Measurements from ENCODE around the gene COG7. TPM values are rescaled to one million over a fixed set of nuclear protein-coding genes. Genes with fewer than 3 reads are reported as not detected.

COG7 gene
- total and polyA plus RNA-seq, 2 donors (not counting 3 experiments of a cell fraction or from before 2014, with no cell fraction given) = 24.1 to 42.0 TPM

DNA sequence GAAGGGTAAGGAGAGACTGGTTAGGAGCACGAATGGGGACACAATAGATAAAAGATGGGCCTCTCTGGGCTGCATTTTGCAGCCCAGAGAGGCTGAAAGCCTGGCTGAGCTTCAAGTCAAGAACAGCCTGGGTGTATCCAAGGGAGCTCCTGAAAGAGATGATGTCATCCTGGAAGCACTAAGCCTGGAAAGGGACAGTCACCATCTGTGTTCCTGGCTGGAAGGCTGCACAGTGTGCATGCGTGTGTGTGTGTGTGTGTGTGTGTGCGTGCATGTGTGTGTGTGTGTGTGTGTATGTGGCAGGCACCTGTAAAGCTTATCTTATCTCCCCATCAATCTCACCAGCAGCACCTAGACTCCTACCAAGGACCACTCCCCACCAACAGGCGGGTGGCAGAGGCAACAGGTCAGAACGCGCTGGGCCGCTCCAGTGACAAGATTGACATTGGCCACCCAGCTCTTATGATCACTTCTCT lies 44.1 kb downstream of the COG7 start:
- ChIA-PET CTCF (interaction anchor here (0.7 to 1.0 kb wide), 3 partner anchors 13 to 26 kb away, joined by 3 to 6 read pairs (median 4); no protein-coding TSS in a partner anchor), POLR2A (no interaction called here)
- H3K79me2 ChIP-seq (ENCODE audit: control insufficient read depth, insufficient read depth, low read length) = no peaks in the 10 kb centered on the region
- no peak overlapping the region for H3K4me3 ChIP-seq (replicated peaks in 1 of 3; ENCODE audit: insufficient read depth in 1 of 3, low read depth in 1 of 3, low read length in 3 of 3)
- no peak overlapping the region for H3K27ac ChIP-seq (ENCODE audit: insufficient read depth, low read depth, low read length)
- H3K4me2 ChIP-seq (ENCODE audit: insufficient read depth, low read length) = no peak overlapping the region
- DNase-seq (ENCODE audit: low read depth, low spot score) (no peak), FAIRE-seq (no peak)
- dilution Hi-C loops (cut with MboI; ENCODE audit: extremely low pct_ligation_motif_present, low sequenced_read_pairs) (no loop called here), intact Hi-C loops (cut with micrococcal nuclease) (no loop called here)
- H3K27me3 ChIP-seq (ENCODE audit: control insufficient read depth in 2 of 2, insufficient read depth in 2 of 2, low read length in 2 of 2) = no peaks in the 10 kb centered on the region
- no TSS peak for BruUV-seq (replicated peaks)
- H3K9me3 ChIP-seq (replicated peaks; ENCODE audit: control insufficient read depth, insufficient read depth, low read length) = no peaks in the 10 kb centered on the region
- TF ChIP-seq GATA2 (IDR thresholded peaks at IDR 0.05; ENCODE audit: insufficient read depth, insufficient read length, low read depth, low read length) = peak; percentile 20
- TF ChIP-seq JUN (IDR thresholded peaks at IDR 0.05; ENCODE audit: borderline replicate concordance, insufficient read depth, insufficient read length, low read depth) = peak; percentile 39
- no peak for TF ChIP-seq MAX (IDR thresholded peaks at IDR 0.05; ENCODE audit: insufficient read depth, insufficient read length)
- no peak for TF ChIP-seq POLR2A (IDR thresholded peaks at IDR 0.05; ENCODE audit: low read depth, low read length)
- no peaks in the 10 kb centered on the region for H3K9me1 ChIP-seq (replicated peaks; ENCODE audit: control insufficient read depth, extremely low read depth, insufficient read depth, low read length)
- H3K9ac ChIP-seq (replicated peaks; ENCODE audit: extremely low read depth, insufficient read depth, low read length) = no peak overlapping the region
- H4K20me1 ChIP-seq (replicated peaks; ENCODE audit: control insufficient read depth, extremely low read depth, insufficient read depth, low read length) = no peaks in the 10 kb centered on the region
- no peak overlapping the region for H2AFZ ChIP-seq (ENCODE audit: low read depth, low read length)
- peaks cover 3% of the 10 kb centered on the region for H3K4me1 ChIP-seq (ENCODE audit: control insufficient read depth, extremely low read depth, insufficient read depth, low read length)
- peaks cover 4 to 14% of the 10 kb centered on the region in 2 experiments for H3K36me3 ChIP-seq (ENCODE audit: control insufficient read depth in 2 of 2, extremely low read depth in 1 of 2, insufficient read depth in 2 of 2, low read length in 2 of 2)

DNA sequence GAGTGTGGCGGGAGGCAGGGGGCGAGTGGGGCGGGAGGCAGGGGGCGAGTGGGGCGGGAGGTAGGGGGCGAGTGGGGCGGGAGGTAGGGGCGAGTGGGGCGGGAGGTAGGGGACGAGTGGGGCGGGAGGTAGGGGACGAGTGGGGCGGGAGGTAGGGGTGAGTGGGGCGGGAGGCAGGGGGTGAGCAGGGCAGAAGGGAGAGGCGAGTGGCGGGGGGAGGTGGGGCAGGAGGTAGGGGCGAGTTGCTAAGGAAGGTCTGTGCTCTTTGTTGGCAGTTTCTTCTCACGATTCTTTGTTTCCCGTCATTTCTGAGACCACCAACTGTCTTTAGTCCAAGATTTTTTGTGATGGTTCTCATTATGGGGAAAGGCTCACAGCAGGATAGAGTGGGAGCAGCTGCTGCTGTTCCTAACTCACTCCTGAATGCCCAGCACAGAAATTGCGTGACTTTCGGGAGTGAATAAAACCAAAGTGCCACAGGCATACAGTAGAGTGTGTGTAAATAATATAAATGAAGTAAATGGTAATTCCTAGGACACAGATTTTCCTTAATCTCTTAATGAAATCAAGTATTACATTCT lies 44.7 kb downstream of the COG7 start:
- Histone ChIP-seq H3K9me1 (replicated peaks; ENCODE audit: control insufficient read depth, extremely low read depth, insufficient read depth, low read length) (no peaks in the 10 kb centered on the region), H3K27ac (ENCODE audit: insufficient read depth, low read depth, low read length) (no peak overlapping the region), H3K4me2 (ENCODE audit: insufficient read depth, low read length) (no peak overlapping the region), H4K20me1 (replicated peaks; ENCODE audit: control insufficient read depth, extremely low read depth, insufficient read depth, low read length) (no peaks in the 10 kb centered on the region), H2AFZ (ENCODE audit: low read depth, low read length) (no peak overlapping the region), H3K4me3 (replicated peaks in 1 of 3; ENCODE audit: insufficient read depth in 1 of 3, low read depth in 1 of 3, low read length in 3 of 3) (no peak overlapping the region), H3K9me3 (replicated peaks; ENCODE audit: control insufficient read depth, insufficient read depth, low read length) (no peaks in the 10 kb centered on the region), H3K4me1 (ENCODE audit: control insufficient read depth, extremely low read depth, insufficient read depth, low read length) (peaks cover 3% of the 10 kb centered on the region), H3K27me3 (ENCODE audit: control insufficient read depth in 2 of 2, insufficient read depth in 2 of 2, low read length in 2 of 2) (no peaks in the 10 kb centered on the region), H3K36me3 (ENCODE audit: control insufficient read depth in 2 of 2, extremely low read depth in 1 of 2, insufficient read depth in 2 of 2, low read length in 2 of 2) (peaks cover 7 to 14% of the 10 kb centered on the region in 2 experiments), H3K79me2 (ENCODE audit: control insufficient read depth, insufficient read depth, low read length) (no peaks in the 10 kb centered on the region), H3K9ac (replicated peaks; ENCODE audit: extremely low read depth, insufficient read depth, low read length) (no peak overlapping the region)
- no TSS peak for BruUV-seq (replicated peaks)
- POLR2A ChIA-PET = no interaction called here
- dilution Hi-C loops (cut with MboI; ENCODE audit: extremely low pct_ligation_motif_present, low sequenced_read_pairs) = no loop called here
- FAIRE-seq = no peak
- intact Hi-C loops (cut with micrococcal nuclease) = no loop called here
- TF ChIP-seq GATA2 (IDR thresholded peaks at IDR 0.05; ENCODE audit: insufficient read depth, insufficient read length, low read depth, low read length) = no peak
- TF ChIP-seq JUN (IDR thresholded peaks at IDR 0.05; ENCODE audit: borderline replicate concordance, insufficient read depth, insufficient read length, low read depth) = no peak
- TF ChIP-seq POLR2AphosphoS5 (IDR thresholded peaks at IDR 0.05; ENCODE audit: insufficient read depth, low read depth, low read length) = no peak
- no peak for TF ChIP-seq CTCF (IDR thresholded peaks at IDR 0.05; ENCODE audit: extremely low read depth in 1 of 2, insufficient read depth in 1 of 2, low read depth in 1 of 2, low read length in 2 of 2)
- TF ChIP-seq MAX (IDR thresholded peaks at IDR 0.05; ENCODE audit: insufficient read depth, insufficient read length) = no peak
- TF ChIP-seq EZH2 (IDR thresholded peaks at IDR 0.05; ENCODE audit: borderline replicate concordance, low read depth, low read length, severe bottlenecking) = no peak
- no peak for TF ChIP-seq POLR2A (IDR thresholded peaks at IDR 0.05; ENCODE audit: low read depth, low read length)
- TF ChIP-seq MYC (IDR thresholded peaks at IDR 0.05; ENCODE audit: low read depth, low read length) = no peak
- no peak for TF ChIP-seq FOS (IDR thresholded peaks at IDR 0.05; ENCODE audit: borderline replicate concordance, insufficient read depth, low read length)
- no peak for DNase-seq (ENCODE audit: low read depth, low spot score)
- CTCF ChIA-PET = interaction anchor here (0.7 to 1.0 kb wide), 3 partner anchors 13 to 27 kb away, joined by 3 to 6 read pairs (median 4); no protein-coding TSS in a partner anchor
